Stomach smooth muscle (tissue), 2 donors: ENCODE results near the gene GABBR2.

Source experiments
- H3K27ac ChIP-seq: one replicate; pipeline ENCODE4 v1.7.0; 2013; ENCODE audit warnings: mild to moderate bottlenecking, low read length, inconsistent platforms
- H3K27me3 ChIP-seq, 2 donors: one replicate each; pipeline ENCODE4 v1.7.0; 2013; ENCODE audit warnings: low read length in 2 of 2; ENCODE audit not compliant: insufficient read depth in 2 of 2, control insufficient read depth in 1 of 2
- H3K36me3 ChIP-seq, 2 donors: one replicate each; pipeline ENCODE4 v1.7.0; 2013; ENCODE audit warnings: low read length in 2 of 2; ENCODE audit not compliant: control insufficient read depth in 2 of 2, insufficient read depth in 2 of 2
- H3K4me1 ChIP-seq: one replicate; pipeline ENCODE4 v1.7.0; 2013; ENCODE audit warnings: low read length; ENCODE audit not compliant: control insufficient read depth, insufficient read depth
- H3K4me3 ChIP-seq, 2 donors: one replicate each; pipeline ENCODE4 v1.7.0; 2013; ENCODE audit warnings: low read length in 2 of 2
- H3K9ac ChIP-seq, 2 donors: one replicate each; pipeline ENCODE4 v1.7.0; 2013; ENCODE audit warnings: low read length in 2 of 2, mild to moderate bottlenecking in 1 of 2
- H3K9me3 ChIP-seq, 2 donors: one replicate each; pipeline ENCODE4 v1.7.0; 2013; ENCODE audit warnings: low read length in 2 of 2; ENCODE audit not compliant: control insufficient read depth in 2 of 2
- donor health status: healthy.
- donor health status: Pancreatic carcinoma.

The GABBR2 gene

DNA sequence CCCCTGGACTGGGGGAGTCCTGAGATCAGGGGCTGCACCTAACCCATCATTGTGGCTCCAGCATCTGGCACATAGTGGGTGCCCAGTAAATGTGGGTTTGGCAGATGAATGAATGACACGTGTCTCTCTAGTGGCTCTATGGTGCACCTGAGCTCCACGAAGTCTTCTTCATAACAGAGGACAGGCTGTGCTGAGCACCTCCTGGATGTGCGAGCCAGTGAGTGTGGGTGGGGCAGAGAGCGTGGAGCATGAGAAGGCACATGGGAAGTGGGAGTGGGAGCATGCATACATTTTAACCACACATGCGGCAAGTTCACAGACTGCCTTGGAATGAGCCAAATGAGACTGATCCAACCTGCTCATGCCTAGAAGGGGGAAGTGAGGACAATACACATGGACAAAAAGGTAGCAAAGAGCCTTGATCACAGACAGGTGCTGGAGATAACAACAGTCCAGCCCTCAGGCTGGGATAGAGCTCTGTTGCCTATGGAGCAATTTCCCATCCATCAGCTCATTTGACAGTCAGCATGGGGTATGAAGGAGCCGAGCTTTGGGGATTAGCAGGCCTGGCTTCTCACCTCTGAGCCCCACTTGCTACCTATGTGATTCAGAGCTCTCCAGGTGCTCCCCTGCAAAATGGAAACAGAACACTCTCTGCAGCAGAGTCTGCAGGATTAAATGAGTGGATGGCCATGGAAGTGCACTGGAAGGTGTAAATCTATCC is 377.0 kb downstream of the GABBR2 start:
- Histone ChIP-seq H3K4me3 (no peak overlapping the region), H3K27ac (no peak overlapping the region)

DNA sequence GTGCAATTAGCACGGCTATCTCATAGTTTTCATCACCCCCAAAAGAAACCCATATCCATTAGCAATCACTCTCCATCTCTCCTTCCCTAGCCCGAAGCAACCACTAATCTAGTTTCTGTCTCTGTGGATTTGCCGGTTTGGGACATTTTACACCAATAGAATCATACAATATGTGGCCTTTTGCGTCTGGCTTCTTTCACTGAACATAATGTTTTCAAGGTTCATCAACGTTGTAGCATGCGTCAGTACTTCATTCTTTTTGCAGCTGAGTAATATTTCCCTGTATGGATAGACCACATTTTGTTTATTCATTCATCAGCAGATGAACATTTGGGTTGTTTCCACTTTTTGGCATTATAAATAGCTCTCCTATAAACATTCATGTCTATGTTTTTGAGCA is 377.9 kb downstream of the GABBR2 start:
- Histone ChIP-seq H3K27me3 (no peaks in the 10 kb centered on the region), H3K27ac (no peak overlapping the region), H3K9ac (no peak overlapping the region), H3K9me3 (no peaks in the 10 kb centered on the region), H3K36me3 (no peaks in the 10 kb centered on the region), H3K4me1 (peaks cover 7% of the 10 kb centered on the region), H3K4me3 (no peak overlapping the region)

More for the DNA sequence above, 377.0 kb downstream of the GABBR2 start:
- Histone ChIP-seq H3K4me1 (peaks cover 7% of the 10 kb centered on the region), H3K9ac (no peak overlapping the region), H3K36me3 (no peaks in the 10 kb centered on the region), H3K9me3 (no peaks in the 10 kb centered on the region), H3K27me3 (no peaks in the 10 kb centered on the region)

DNA sequence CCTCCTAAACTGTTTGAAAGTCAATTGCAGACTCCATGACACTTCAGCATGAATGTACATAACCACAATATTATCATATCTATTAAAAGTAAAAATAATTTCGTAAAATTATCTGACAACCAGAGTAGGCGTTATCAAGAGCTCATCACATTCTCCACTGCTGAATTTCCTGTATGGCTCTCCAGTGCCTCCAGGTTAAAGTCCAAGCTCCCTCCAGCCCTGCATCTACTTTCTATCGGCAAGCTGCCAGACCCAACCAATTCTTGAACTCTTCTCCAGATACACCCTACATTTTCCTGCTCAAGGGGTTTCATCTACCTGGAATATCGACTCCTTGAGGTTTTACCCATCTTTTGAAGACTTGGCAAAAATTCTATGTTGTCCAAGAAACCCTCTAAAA is 378.8 kb downstream of the GABBR2 start:
- Histone ChIP-seq H3K9me3 (no peaks in the 10 kb centered on the region), H3K27ac (no peak overlapping the region), H3K27me3 (no peaks in the 10 kb centered on the region), H3K4me3 (no peak overlapping the region), H3K9ac (no peak overlapping the region), H3K4me1 (peaks cover 7% of the 10 kb centered on the region), H3K36me3 (no peaks in the 10 kb centered on the region)

DNA sequence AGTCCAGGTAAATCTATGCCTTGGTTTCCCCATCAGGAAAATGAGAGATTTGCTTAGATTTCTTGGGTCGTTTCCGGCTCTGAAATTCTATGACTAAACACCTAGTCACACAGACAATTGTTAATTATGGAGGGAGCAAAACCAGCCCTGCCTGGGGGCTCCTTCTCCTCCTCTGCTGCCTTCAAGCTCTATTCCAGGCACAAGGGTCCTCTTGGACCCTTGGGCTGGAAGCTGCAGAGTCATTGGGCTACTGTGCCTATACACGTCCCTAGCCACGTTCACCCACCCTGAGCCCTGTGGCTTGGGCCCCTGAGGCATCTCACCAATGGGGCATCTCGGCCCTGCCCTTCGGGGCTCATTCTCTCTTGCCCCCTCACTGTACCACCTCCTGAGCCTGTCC is 379.5 kb downstream of the GABBR2 start:
- H3K27ac ChIP-seq: no peak overlapping the region
- H3K27me3 ChIP-seq: no peaks in the 10 kb centered on the region
- H3K9me3 ChIP-seq: no peaks in the 10 kb centered on the region
- H3K4me1 ChIP-seq: peaks cover 7% of the 10 kb centered on the region
- no peak overlapping the region for H3K9ac ChIP-seq
- H3K4me3 ChIP-seq: no peak overlapping the region
- no peaks in the 10 kb centered on the region for H3K36me3 ChIP-seq

DNA sequence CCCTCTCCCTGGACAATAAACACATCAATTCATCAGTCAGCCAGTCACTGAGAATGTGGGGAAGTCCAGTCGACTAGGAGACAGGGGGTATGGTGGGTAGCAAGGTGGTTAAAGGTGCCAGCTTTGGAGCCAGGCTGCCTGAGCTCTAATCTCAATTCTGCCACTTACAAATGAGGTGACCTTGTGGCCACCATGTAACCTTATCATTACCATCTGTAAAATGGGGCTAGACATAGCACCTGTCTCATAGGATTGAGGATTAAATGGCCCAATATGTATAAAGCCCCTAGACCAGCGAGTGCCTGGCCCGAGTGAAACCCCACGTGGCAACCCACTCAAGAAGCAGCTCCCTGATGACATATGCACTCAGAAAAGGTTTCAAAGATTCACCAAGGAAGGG is 380.0 kb downstream of the GABBR2 start:
- H3K9ac ChIP-seq: no peak overlapping the region
- H3K36me3 ChIP-seq: no peaks in the 10 kb centered on the region
- no peaks in the 10 kb centered on the region for H3K9me3 ChIP-seq
- H3K4me3 ChIP-seq: no peak overlapping the region
- H3K27ac ChIP-seq: no peak overlapping the region
- H3K4me1 ChIP-seq: peaks cover 11% of the 10 kb centered on the region
- H3K27me3 ChIP-seq: no peaks in the 10 kb centered on the region

DNA sequence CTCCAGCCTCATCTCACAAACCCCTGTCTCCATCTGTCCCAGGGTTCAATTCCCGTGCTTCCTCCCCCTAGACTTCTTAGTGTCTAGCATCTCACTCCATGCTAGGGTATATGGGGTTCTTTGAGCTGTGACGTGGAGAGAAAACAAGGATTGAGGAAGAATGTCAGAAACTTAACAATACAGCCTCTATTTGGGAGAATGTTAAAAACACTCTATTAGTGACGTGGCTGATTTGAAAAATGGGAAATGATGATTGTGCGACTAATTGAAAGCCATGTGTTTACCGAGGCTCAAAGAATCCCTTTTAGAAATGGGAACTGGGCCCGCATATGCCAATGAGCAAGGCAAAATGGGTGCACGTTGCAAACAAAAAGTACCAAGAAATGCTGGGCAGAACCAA is 380.6 kb downstream of the GABBR2 start:
- Histone ChIP-seq H3K36me3 (no peaks in the 10 kb centered on the region), H3K9ac (no peak overlapping the region), H3K27me3 (no peaks in the 10 kb centered on the region), H3K4me1 (peaks cover 15% of the 10 kb centered on the region), H3K4me3 (no peak overlapping the region), H3K9me3 (no peaks in the 10 kb centered on the region), H3K27ac (no peak overlapping the region)

DNA sequence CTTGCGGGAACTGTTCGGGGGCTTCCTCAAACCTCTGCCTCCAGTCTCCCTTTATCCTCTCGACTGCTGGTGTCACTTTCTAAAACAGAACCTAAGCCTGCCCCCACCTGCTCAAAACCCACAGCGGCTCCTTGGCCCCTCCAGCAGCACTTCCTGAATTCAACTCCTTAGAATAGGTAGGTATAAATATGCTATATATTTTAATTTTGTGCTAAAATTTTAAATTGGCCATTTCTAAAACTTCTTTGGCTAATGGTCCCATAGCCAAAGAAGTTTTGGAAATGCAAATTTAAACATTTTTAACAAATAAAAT is 381.5 kb downstream of the GABBR2 start:
- H3K27ac ChIP-seq: no peak overlapping the region
- H3K9me3 ChIP-seq: no peaks in the 10 kb centered on the region
- peaks cover 15% of the 10 kb centered on the region for H3K4me1 ChIP-seq
- no peaks in the 10 kb centered on the region for H3K36me3 ChIP-seq
- no peaks in the 10 kb centered on the region for H3K27me3 ChIP-seq
- H3K9ac ChIP-seq: no peak overlapping the region
- no peak overlapping the region for H3K4me3 ChIP-seq

DNA sequence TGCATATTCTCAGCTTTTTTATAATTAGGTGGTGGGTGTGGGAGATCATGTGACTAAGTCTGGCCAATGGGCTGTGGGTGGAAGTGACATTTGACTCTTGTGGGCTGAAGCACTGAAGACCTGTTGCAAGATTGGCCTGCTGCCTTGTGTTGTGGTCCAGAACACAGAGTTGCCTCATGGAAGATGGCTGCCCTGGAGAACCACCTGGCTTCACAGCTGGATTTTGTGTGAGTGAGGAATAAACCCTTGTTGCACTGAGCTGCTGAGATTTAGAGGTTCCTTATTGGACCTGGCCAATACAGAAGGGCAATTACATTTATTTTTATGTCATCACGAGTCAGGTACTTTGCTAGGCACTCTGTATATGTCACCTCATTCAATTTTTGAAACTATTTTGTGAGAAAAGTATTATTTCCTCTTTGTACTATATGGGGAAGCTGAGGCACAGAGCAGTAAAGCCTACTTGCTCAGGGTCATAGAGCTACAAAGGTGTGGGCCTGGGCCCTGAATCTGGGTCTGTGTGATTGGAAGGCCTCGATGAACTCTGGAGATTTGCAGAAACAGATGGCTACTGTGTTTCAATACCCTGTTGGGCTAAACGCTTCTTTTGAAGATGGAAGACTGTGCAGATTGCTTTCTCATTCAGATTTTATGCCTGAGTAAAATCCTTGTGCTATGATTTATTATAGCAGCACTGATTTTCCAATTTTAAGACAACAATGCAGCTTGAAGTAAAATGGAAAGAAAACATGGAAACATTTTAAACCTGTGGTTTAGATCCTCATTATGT is 382.1 kb downstream of the GABBR2 start:
- H3K9ac ChIP-seq: no peak overlapping the region
- no peak overlapping the region for H3K27ac ChIP-seq

DNA sequence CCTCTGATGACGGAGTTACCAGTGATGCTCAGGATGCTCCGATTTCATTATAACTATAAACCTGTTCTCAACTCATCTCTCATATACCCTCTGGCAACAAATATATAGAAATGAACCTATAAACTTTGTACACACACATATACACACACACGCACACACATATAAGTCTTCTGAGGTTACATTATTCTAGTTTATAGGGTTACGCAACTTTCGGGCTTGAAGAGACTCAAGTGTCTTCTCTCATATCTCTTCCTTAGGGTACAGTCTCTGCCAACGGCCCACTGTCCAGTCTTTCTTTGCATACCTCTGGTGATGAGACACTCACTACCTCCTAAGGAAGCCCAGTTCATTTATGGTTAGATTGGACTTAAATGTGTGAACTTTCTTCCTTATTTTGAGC is 383.9 kb downstream of the GABBR2 start:
- H3K9me3 ChIP-seq: no peaks in the 10 kb centered on the region
- no peak overlapping the region for H3K27ac ChIP-seq

More for the DNA sequence above, 382.1 kb downstream of the GABBR2 start:
- H3K4me1 ChIP-seq: peaks cover 11% of the 10 kb centered on the region
- H3K36me3 ChIP-seq: no peaks in the 10 kb centered on the region
- H3K27me3 ChIP-seq: no peaks in the 10 kb centered on the region
- H3K9me3 ChIP-seq: no peaks in the 10 kb centered on the region
- H3K4me3 ChIP-seq: no peak overlapping the region

DNA sequence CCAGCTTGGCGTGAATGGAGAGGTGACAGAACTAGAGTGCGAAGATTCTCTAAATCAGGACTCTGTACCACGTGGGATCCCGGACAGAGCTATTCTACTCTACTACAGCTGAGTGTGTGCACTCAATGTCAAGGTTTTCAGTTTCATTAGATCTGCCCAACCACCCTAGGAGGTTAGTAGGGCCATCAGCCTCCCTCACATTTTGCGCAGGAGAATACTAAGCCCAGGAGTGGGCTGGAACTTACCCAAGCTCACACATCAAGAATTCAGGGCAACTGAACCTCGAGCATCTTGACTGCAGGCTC is 385.0 kb downstream of the GABBR2 start:
- no peak overlapping the region for H3K27ac ChIP-seq
- no peaks in the 10 kb centered on the region for H3K9me3 ChIP-seq
- H3K27me3 ChIP-seq: no peaks in the 10 kb centered on the region
- H3K9ac ChIP-seq: no peak overlapping the region
- H3K4me3 ChIP-seq: no peak overlapping the region
- peaks cover 7% of the 10 kb centered on the region for H3K4me1 ChIP-seq
- H3K36me3 ChIP-seq: no peaks in the 10 kb centered on the region

More for the DNA sequence above, 383.9 kb downstream of the GABBR2 start:
- Histone ChIP-seq H3K9ac (no peak overlapping the region), H3K4me1 (peaks cover 7% of the 10 kb centered on the region), H3K4me3 (no peak overlapping the region), H3K27me3 (no peaks in the 10 kb centered on the region), H3K36me3 (no peaks in the 10 kb centered on the region)
